GM21529 (cell line): ENCODE measurements around the gene MAGI3.
"Not testable (repeated sequence)": the region's sequence is repeated elsewhere in the genome, so short reads cannot be mapped to it uniquely, and the experiment has no call there.

Experiments used
- ATAC-seq: cut with Tn5 transposase; IDR thresholded peaks from one replicate; pipeline ENCODE4 v1.9.1; 2021; ENCODE audit not compliant: unreplicated experiment

MAGI3 gene

DNA sequence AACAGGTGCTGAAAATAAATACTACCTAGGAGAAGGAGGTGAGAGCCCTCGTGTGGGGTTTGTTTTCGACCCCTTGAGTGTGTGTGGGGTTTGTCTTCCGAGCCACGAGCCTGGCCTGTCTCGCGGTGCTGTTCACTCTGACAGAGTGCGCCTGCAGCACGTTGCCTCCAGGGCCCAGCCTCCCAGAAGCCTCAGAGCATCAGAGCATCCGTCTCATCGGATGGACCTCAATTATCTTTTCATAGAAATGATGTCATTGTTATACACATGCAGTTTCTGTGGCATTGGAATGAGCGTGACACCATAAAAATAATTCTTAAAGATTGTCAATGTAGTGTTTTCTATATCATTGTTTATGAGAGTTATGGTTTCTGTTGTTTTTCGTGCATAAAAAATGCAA lies 119.5 kb downstream of the MAGI3 start:
- ATAC-seq, result not testable (repeated sequence)

DNA sequence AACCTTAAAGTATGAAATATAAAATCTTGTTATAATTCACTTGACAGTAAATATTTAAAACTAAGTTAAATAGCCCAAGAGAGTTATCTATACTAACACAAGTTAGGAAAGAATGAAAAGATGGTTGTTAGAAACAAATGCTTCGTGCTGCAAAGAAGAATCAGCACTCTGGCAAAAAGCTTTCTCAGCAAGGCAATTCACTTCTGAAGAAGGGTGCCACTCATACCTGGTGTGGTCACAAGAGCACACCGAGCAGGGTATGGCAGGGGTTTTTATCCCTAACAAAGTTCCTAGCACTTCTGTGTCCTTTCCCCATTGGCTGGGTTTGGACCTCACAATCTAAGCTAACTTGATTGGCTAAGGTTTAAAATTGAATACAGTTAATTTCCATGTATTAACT lies 121.0 kb downstream of the MAGI3 start:
- ATAC-seq, result no peak

DNA sequence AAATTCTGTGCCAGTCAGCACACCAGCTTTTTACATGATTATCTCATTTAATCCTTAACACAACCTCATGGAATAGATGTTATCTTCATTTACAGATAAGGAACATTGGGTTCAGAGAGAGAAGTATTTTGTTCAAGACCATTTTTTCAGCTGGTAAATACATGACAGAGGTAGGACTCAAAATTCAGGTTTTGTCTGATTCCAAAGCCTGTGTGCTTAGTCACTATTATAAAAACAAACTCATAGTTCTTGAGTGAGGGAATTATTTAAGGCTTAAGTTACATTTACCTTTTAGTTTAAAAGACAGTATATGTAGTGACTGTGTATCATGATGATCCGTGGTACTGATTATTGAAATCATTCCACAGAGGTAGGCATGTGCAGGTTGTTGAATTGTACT lies 125.2 kb downstream of the MAGI3 start:
- no peak for ATAC-seq

DNA sequence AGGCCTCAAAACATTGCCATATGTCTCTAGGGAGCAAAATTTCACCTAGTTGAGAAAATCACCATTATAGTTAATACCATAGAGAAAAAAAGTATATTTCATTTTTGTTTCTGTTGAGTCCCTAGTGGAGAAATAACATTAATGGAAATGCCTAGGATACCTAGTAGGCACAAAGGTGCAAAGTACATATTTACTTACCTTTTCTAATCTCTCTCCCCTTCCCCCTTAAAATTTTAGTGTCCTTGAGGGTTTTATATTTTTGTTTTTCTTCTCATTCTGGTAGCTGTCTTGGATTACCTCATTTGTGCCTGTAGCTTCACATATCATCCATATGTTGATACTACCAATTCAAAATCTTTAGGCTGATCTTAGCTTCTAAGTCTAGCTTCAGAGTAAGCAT lies 127.0 kb downstream of the MAGI3 start:
- no peak for ATAC-seq

DNA sequence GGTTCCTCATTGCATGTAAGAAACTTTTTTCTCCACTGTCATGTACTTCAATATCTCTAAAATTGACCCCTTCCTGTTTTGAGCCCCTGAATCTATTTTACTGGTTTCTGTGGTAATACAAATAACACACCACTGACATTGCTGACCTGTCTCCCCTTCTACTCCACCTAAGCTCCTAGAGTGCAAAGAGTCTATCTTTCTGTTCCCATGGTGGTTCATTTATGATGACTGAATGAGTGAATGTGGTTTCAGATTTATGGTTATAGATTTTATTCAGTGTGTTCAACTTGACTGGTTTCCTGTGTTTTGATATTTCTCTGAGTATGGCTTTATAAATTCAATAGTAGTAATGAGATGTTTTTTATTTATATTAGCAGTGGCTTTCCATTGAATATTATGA lies 127.7 kb downstream of the MAGI3 start:
- ATAC-seq, result no peak

DNA sequence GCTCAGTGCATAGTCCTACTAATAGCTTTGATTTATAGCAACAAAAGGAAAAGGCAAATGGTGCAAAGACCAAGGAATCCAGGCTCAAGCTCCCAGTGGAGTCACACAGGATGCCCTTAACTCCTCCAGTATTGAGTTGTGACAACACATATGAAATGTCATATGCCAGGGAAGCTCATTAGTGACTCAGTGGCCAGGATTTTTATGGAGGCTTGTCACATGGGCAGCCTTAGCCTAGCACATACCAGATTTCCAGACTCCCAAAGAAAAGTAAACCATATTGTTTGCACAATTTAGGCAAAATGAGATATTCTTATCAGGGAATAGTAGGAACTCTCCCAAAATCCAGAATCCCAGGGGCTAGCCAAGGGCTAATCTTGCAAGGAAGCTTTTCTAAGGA lies 129.2 kb downstream of the MAGI3 start:
- no peak for ATAC-seq

DNA sequence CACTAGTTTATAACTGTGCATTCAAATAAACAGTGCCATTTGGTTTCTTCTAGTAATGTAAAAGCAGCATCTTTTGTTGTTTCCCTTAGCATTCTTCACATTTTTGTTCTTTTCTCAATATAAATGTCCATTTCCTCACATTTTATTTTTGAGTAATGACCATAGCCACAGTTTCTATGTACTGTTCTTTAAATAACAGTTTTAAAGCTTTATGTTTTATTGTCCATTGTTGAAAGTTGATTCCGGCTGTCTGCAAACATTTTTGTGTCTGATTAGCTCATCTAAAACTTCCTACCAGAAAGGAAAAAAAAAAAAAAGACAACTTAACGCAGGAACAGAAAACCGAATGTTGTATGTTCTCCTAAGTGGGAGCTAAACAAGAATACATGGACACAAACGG lies 139.7 kb downstream of the MAGI3 start:
- no peak for ATAC-seq

DNA sequence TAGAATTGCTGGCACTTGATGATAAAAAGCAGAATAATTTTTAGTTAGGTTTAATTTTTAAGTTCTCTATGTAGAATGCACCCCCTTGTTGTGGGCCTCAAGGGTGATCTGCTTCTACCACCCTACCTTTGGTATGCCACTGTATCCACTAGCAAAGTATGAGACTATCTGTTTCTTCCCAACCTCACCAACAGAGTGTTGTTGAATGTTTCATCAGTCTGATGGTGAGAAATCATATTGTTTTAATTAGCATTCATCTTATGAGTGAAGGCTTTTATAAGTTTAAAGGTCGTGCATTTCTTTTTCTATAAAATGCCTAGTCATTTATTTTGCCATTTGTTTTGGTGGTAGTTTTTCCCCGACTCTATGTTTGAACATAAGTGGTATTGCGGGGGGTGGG lies 141.0 kb downstream of the MAGI3 start:
- ATAC-seq, result no peak

DNA sequence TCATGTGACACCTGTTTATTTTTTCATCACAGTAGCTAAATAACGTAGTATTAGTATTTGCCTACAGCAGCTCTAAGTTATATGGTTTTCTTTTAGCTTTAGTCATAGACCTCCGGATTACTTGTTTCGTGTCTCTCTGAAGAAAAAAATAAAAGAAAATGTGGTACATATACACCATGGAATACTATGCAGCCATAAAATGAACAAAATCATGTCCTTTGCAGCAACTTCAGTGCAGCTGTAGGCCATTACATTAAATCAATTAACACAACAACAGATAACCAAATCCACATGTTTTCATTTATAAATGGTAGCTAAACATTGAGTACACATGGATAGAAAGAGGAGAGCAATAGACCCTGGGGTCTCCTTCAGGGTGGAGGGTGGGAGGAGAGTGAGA lies 142.7 kb downstream of the MAGI3 start:
- no peak for ATAC-seq

DNA sequence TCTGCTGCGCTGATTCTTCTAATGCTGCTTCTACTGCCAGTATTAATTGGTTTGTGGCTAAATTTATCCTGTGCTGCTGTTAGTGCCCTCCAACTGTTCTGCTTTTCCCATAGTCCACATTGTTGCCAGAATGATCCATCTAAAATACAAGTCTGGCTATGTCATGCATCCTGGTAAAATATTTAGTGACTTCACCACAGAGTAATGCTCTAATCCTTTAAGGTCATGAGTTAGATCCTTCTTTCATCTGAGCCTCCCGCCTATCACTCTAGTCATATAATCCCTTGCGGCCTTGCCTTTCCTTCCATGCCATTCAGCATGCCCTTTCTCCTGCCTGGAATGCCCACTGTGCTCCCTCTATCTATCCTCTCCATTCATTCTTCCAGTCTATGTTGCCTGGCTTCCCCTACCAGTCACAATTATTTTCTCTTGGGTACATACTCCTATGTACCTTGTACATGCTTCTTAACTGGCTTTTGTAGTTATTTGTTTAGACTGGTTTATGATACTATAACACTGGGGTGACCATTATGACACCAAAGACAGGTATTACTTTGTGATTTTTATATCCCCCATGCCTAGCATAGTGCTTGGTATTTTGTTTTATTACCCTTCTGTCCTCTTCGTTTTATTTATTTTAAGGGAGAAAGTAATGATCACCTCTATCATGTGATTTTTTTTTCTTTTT lies 144.0 kb downstream of the MAGI3 start:
- ATAC-seq, result no peak

DNA sequence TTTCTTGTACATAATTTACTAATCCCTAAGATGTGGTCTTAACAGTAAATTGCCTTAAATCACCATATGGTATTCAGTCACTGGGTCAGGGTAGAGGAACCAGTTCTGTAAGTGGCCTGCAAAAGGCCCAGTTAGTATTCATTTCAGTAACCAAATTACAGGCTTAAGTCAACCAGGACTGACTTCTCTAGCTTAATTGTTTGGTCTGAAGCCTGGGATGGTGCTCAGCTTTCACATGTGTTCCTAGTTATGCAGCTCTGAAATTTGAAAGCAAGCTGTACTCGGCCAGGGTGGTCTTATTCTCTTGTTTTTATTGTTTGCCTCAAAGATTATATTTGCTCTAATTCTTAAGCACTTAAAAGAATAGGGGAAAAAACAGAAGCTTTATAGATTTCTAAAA lies 144.6 kb downstream of the MAGI3 start:
- no peak for ATAC-seq

DNA sequence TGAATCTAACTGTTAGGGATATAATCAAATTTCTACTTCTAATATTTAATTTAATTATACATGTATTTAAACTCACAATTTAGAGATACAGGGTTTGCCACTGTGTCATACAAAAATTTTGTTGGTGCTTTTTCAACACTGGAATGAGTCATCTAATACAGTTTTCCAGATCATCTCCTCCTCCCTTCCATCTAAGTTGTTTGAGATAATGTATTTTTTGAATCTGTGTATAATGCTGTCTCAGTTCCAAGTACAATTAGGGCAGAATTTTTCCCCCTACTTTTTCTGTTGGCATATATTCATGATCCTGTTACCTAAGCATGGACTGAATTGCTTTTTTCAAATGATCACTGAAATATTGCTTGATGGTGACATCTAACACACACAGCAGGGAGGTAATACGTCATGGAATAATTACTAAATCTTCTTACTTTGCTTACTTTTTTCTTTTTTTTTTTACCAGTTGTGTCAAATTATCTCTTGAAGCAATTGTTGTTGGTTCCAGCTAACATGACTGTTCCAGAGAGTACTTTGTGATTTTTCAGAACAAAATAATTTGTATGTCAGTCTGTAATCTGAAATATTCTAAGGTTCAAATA lies 146.0 kb downstream of the MAGI3 start:
- ATAC-seq, result no peak

DNA sequence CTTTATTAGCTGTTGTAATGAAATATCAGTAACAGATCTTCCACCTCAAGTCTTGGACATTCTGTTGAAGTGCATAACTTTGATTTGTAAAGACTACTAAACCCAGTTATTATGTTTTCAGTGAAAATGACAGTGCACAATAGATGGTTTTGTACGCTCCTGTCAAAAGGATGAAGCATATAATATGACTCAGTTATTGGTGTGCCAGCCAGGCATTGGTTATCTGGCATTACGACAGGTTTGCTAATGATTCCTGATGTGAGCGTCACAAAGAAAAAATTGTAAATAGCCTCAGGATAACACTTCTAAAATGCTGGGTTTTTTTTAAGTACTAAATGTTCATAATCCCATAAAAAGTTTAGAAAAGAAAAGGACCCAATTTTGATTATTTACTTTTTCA lies 147.9 kb downstream of the MAGI3 start:
- ATAC-seq, result no peak

DNA sequence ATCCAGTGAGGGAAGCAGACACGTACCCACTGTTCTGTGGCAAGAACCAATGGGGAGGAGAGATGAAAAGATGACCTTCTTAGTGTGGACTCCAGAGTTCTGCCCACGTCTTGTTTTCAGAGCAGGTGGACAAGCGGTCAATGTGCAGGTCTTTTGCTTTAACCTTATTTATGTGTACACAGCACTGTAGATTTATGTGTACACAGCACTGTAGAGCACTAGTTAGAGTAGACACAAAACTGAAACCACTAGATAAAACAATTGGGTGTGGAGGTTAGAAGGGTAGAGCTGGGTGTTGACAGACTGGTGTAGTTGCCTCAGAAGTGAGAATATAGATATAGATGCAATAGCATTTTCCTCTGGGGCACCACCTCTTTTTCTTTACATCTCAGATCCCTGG lies 150.0 kb downstream of the MAGI3 start:
- no peak for ATAC-seq

DNA sequence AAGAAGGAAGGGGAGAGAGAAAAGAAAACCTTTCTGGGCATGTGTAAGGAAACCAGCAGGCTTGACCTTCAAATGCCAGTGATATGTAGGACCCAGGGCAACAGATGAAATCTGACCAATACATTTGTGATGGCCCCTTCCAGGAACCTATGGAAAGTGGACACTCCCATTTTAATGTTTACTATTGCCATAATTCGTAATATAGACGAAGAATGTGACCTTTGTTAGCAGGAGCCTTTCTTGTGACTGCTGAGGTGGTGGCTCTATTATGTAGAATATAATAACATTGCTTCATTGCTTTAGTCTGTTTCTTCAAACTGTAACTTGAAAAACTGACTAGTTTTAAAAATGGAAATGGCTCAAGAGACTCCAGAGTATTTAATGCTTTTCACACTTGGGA lies 150.8 kb downstream of the MAGI3 start:
- no peak for ATAC-seq

DNA sequence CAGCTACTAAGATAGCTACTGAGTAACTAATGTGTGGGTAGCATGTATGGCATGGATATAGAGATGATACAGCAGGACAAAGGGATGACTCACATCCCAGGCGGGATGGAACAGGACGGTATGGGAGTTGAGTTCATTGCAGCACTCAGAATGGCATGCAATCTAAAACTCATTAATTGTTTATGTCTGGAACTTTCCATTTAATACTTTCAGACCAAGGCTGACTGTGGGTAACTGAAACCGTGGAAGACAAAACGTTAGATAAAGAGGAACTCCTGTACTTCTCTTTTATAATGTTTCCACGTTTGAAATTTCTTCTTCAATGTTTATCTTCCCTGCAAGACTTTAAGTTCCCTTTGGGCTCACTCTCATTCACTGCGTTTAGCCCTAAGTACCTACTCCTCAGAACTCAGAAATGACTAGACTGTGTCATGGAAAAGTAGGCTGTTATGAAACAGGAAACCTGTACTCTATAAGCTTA lies 151.9 kb downstream of the MAGI3 start:
- no peak for ATAC-seq

DNA sequence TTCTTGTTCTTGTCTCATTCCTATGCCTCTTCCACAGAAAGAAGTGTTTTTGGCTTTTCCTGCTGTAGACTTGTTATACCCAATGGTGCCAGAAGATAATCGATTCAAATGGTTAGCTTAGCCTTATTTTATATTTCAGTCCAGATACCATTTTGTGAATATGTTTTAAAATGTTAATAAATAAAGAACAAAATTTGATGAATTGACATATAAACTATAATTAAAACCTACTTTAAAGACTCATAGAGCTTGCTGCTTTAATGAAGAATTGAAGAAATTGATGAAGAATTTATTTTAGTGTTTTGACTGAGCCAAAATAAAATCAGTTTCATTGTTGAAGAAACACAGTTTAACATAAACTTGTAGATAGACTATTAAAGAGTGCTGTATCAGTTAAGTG lies 152.8 kb downstream of the MAGI3 start:
- ATAC-seq, result no peak

DNA sequence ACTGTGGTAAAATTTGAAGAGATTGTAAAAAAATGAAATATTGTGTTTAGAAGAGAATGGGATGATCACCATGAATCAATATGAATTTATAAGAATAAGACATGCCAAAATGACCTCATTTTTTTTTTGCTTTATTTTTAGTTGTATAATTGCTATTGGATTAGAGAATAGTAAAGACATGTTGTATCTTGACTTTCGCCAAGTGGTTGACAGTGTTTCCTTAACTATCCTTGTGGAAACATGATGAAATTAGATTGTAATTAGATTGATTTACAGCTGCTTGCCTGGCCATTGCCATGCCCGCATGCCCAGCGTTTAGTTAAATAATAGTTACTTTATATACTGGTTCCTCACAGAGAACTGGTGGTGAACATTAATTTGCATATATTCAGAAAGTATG lies 154.9 kb downstream of the MAGI3 start:
- no peak for ATAC-seq

DNA sequence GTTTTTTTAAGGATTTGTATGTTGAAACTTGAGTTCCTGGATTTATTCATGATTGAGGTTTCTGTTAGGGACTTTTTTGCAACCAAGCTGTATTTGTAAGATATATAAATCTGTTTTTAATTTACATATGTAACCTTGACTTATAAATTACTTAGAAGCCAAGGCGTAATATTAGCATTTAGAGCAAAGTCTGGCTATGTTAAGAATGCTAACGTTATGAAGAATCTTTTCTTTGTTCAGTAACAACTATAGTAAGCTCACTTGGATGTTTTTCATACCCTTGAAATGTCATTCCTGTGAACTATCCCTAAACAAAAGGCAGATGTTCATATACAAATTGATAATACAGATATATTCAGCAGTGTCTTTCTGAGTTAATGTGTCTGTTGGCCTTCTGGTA lies 155.3 kb downstream of the MAGI3 start:
- ATAC-seq, result no peak

DNA sequence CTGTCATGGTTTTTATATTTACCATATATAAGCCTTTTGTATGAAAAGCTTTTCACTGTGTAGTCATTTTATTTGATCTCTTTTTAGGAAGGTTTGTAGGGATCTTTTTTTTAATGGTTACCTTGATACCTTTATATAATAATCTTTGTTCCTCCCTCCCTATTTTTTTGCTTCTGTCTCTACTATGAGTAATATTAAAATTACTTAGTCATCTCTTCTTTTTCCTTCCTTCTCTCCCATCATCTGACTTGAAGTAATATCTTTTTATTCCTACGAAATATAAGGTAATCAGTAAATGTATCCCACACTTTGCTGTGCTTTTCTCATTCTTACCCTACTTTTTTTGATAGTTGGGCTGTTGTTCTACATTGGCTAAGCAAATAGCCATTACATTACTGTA lies 161.4 kb downstream of the MAGI3 start:
- no peak for ATAC-seq

DNA sequence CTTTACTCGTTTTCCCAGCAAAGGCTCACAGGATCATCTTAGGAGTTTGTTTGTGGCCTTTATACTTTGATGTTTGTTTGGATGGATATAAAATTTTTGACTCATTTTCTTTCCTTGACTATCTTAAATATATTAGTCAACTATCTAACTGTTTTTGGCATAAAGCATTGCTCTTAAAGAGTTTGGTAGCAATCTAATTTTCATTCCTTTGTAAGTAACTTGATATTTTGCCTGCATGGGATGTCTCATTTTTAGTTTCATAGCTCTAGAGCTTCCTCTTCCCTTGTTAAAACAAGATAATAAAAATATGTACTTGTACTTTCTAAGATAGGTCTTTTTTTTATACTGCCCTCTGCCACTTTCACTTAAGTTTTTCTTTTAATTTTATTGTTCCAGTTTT lies 161.9 kb downstream of the MAGI3 start:
- no peak for ATAC-seq

DNA sequence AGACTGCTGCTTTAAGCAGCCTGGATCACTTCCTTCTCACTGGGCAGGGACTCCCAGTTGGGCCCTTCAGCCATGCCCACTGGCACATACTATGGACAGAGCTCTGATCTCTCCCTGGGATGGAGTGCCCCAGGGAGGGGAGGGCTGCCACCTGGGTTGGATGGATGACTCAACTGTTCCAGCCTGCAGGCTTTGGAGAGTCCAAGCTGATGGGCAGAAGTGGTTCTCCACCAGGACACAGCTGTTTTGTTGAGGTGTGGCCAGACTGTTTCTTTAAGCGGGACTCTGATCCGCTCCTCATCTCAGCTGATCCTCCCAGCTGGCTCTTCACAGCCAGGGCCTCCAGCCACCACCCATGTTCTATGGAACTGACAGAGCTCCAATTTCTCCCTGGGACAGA lies 166.9 kb downstream of the MAGI3 start:
- no peak for ATAC-seq

DNA sequence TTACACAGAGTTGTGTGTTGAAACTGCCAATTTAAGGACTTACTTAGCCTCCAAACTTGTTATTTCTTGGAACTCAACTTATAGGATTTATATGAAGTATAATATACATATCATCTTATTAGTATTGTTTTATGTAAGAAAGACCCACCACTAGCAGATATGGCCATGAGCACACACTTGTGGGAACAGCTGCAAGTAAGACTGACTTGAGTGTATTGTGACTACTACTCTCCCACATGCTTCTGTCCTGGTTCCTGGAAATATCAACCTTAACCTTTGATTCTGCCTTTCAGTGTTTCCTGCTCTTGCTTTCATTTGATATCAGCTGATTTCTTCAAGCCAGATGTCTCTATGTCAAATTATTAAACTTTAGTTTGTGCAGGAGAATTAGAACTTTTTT lies 175.3 kb downstream of the MAGI3 start:
- ATAC-seq, result no peak
